ENCODE data around the gene MARVELD1. TPM values are rescaled to one million over a fixed set of nuclear protein-coding genes. Genes with fewer than 3 reads are reported as not detected.
A peak's percentile ranks its signal among the peaks of the same experiment; 100 is the strongest.

MARVELD1 gene
- total RNA-seq, 1 experiment from 2014 or later = 40.1 TPM

DNA sequence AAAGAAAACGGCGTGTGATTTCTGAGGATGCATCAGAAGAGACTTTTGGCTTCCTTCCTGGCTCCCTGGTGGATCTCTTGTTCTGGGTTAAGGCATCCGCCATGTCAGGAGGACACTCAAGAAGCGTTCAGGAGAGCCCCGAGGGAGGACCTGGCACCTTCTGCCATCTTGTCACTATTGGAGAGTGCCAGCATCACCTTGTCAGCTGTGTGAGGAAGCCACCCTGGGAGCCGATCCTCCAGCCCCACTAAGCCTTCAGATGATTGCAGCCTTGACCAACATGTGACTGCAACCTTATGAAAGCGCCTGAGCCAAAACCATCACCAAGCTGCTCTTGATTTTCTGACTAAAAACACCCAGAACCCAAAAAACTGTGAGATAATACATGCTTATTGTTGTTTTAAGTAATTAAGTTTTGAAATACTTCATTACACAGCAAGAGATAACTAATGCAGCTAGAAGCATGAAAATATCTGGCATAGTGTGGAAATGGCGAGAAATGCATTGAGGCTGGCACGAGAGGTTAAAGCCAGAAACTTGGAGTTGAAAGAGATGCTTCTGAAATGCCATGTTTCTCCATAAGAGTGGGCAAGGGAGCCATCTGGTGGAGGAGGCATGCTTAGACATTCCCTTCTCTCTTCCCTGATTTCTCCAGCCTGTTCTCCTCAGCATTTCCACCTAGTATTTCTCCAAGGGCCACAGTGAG, 18.0 kb downstream of the MARVELD1 start:
- DNase-seq = peak in 1 of 2 experiments; percentile 55
- intact Hi-C loops (cut with micrococcal nuclease; ENCODE audit: unreplicated experiment) = loop anchor here (1.0 kb wide), 4 partner anchors 22 to 268 kb away; no protein-coding TSS in a partner anchor
- Histone ChIP-seq H3K79me2 (ENCODE audit: low read depth) (no peaks in the 10 kb centered on the region), H3K4me1 (replicated peaks; ENCODE audit: insufficient read depth) (peaks cover 6% of the 10 kb centered on the region), H3K36me3 (ENCODE audit: low read depth) (no peaks in the 10 kb centered on the region), H3K9me3 (ENCODE audit: insufficient read depth, low read depth) (no peaks in the 10 kb centered on the region), H3K27ac (no peak overlapping the region), H3K4me3 (no peak overlapping the region), H3K9me2 (ENCODE audit: insufficient read depth) (no peaks in the 10 kb centered on the region), H3F3A (ENCODE audit: insufficient read depth, low read depth) (no peaks in the 10 kb centered on the region), H4K20me1 (ENCODE audit: insufficient read depth) (no peaks in the 10 kb centered on the region), H3K27me3 (ENCODE audit: insufficient read depth, low read depth) (no peaks in the 10 kb centered on the region), H3K4me2 (no peak overlapping the region), H2AFZ (no peak overlapping the region)
- CTCF ChIA-PET = no interaction called here
- no TSS peak for BruUV-seq (replicated peaks)
- peak; percentile 78 for TF ChIP-seq CTCF (conservative IDR thresholded peaks at IDR 0.05)
- TF ChIP-seq EZH2 (IDR thresholded peaks at IDR 0.05; ENCODE audit: low read depth) = no peak
- POLR2A ChIA-PET (ENCODE audit: unreplicated experiment) = no interaction called here

DNA sequence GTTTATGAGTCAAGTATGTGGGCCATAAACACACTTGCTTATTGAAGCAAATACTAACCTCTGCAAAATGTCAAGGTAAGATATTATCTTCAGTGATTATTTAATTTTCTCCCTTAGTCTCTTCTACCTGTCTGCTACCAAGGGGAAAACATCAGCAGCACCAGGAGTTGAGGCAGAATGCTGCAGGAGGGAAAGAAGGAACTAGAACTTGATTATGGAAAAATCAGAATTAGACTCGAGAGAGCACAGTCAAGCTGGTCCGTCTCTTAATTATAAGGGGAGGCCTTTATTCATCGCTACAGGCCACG, 18.5 kb downstream of the MARVELD1 start:
- CTCF ChIA-PET = no interaction called here

GRCh38 chr10:97733256-97733655, 19.7 kb downstream of the MARVELD1 start:
- H3K4me3 ChIP-seq = no peak overlapping the region
- H3K27ac ChIP-seq = no peak overlapping the region
- H3K4me2 ChIP-seq = no peak overlapping the region
- no peaks in the 10 kb centered on the region for H3K36me3 ChIP-seq (ENCODE audit: low read depth)
- intact Hi-C loops (cut with micrococcal nuclease; ENCODE audit: unreplicated experiment) = no loop called here
- DNase-seq = no peak
- H2AFZ ChIP-seq = no peak overlapping the region
- peaks cover 9% of the 10 kb centered on the region for H3K4me1 ChIP-seq (replicated peaks; ENCODE audit: insufficient read depth)
- no TSS peak for BruUV-seq (replicated peaks)
- H3K9me2 ChIP-seq (ENCODE audit: insufficient read depth) = no peaks in the 10 kb centered on the region
- TF ChIP-seq CTCF (conservative IDR thresholded peaks at IDR 0.05) = no peak
- no peak for TF ChIP-seq EZH2 (IDR thresholded peaks at IDR 0.05; ENCODE audit: low read depth)
- peaks cover 12% of the 10 kb centered on the region for H3K79me2 ChIP-seq (ENCODE audit: low read depth)
- no peaks in the 10 kb centered on the region for H3K27me3 ChIP-seq (ENCODE audit: insufficient read depth, low read depth)
- no peaks in the 10 kb centered on the region for H3K9me3 ChIP-seq (ENCODE audit: insufficient read depth, low read depth)
- no peaks in the 10 kb centered on the region for H3F3A ChIP-seq (ENCODE audit: insufficient read depth, low read depth)
- H4K20me1 ChIP-seq (ENCODE audit: insufficient read depth) = no peaks in the 10 kb centered on the region
- POLR2A ChIA-PET (ENCODE audit: unreplicated experiment) = no interaction called here
- CTCF ChIA-PET = interaction anchor here (0.7 kb wide), 4 partner anchors 10 to 642 kb away, joined by 4 to 11 read pairs (median 6); no protein-coding TSS in a partner anchor

More for the DNA sequence above, 18.5 kb downstream of the MARVELD1 start:
- BruUV-seq (replicated peaks) = no TSS peak
- Histone ChIP-seq H3K4me1 (replicated peaks; ENCODE audit: insufficient read depth) (peaks cover 7% of the 10 kb centered on the region), H3F3A (ENCODE audit: insufficient read depth, low read depth) (no peaks in the 10 kb centered on the region), H3K4me3 (no peak overlapping the region), H3K9me3 (ENCODE audit: insufficient read depth, low read depth) (no peaks in the 10 kb centered on the region), H4K20me1 (ENCODE audit: insufficient read depth) (no peaks in the 10 kb centered on the region), H3K27me3 (ENCODE audit: insufficient read depth, low read depth) (no peaks in the 10 kb centered on the region), H3K36me3 (ENCODE audit: low read depth) (no peaks in the 10 kb centered on the region), H2AFZ (no peak overlapping the region), H3K27ac (no peak overlapping the region), H3K9me2 (ENCODE audit: insufficient read depth) (no peaks in the 10 kb centered on the region), H3K79me2 (ENCODE audit: low read depth) (no peaks in the 10 kb centered on the region), H3K4me2 (no peak overlapping the region)
- no peak for DNase-seq
- POLR2A ChIA-PET (ENCODE audit: unreplicated experiment) = no interaction called here
- intact Hi-C loops (cut with micrococcal nuclease; ENCODE audit: unreplicated experiment) = loop anchor here (1.0 kb wide), 1 partner anchor 31 kb away; no protein-coding TSS in a partner anchor
- TF ChIP-seq EZH2 (IDR thresholded peaks at IDR 0.05; ENCODE audit: low read depth) = no peak
- TF ChIP-seq CTCF (conservative IDR thresholded peaks at IDR 0.05) = no peak; the same call in 1 of the 2 replicates

Measured in PC-9 (cell line).